GM19043 (cell line): ENCODE measurements around the gene SH3PXD2B.
"Not testable (repeated sequence)": the region's sequence is repeated elsewhere in the genome, so short reads cannot be mapped to it uniquely, and the experiment has no call there.

Experiments used
- ATAC-seq: cut with Tn5 transposase; IDR thresholded peaks from one replicate; pipeline ENCODE4 v1.9.1; 2021; ENCODE audit warnings: low read depth; ENCODE audit not compliant: unreplicated experiment

Gene SH3PXD2B

DNA sequence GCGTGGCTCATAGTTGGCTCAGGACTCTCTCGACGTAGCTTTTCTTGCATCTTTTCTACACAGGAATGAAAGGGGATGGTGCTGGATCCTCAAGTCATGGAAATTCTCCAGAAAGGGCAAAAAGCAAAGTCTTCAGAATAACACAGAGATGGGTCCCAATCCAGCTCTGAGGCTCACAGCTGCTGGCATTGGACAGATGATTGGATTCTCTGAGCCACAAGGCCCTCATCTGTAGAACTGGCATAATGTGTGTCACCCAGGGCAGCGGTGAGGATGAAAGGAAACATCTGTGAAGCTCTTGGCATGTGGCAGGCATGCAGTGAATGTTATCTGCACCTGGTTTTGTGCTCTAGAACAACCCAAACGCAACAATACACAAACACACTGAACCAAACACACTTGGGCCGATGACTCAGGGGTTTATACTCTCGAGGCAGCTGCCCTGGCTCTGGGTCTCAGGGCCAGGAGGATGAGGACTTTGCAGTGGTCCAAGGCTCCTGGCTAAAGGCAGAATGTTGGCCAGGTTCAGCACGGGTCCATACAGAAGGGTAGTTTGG, 106.8 kb downstream of the SH3PXD2B start:
- no peak for ATAC-seq

DNA sequence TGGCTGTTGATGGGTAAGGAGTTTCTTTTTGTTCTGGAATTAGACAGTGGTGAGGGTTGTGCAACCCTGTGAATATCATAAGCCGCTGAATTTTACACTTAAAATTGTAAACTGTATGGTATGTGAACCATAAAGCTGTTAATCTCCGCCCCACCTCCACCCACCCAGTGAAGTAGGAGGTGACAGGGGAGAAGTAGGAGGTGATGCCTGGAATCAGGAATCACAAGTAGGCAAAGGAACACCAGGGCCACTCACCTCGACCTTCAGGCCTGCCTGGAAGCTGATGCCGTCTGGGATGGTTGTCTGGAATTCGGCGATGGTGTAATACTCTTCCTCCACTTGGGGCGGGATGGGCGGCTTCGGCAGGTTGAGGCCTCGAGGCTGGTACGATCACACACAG, 108.4 kb downstream of the SH3PXD2B start:
- no peak for ATAC-seq

DNA sequence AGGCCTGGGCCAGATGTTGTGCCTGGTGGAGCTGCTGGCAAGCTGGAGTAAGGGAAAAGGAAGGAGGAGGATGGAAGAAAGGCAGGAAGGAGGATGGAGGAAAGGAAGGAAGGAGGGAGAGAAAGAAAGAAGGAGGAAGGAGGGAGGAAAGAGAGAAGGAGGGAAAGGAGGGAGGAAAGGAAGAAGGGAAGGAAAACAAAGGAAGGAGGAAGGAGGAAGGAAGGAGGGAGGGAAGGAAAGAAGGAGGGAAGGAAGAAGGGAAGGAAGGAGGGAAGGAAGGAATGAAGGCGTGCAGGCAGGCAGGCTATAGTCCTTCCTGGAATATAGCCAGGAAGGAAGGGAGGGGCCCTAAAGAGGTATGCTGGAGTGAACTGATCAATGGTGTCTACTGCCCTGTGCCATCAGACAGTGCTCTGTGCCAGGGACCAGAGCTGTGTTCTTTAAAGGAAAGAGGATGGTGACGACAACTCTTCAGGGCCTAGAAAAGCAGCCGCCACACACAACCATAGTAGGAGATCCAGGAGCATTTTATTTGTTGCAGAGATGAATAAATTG, 109.4 kb downstream of the SH3PXD2B start:
- ATAC-seq, result no peak

DNA sequence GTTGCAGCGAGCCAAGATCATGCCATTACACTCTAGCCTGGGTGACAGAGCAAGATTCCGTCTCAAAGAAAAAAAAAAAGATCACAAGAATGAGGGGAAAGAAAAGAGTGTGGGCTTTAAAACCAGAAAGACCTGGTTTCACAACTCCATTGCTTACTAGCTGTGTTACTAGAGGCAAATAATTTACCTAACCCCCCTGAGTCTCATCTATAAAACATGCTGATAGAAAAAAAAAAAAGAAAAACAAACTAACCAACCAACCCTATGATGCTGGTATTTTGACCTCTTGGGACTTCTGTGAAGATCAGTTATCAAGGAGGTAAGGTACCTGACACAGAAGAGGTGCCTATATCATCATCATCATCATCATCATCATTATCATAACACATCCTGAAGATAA, 110.6 kb downstream of the SH3PXD2B start:
- ATAC-seq, result no peak

DNA sequence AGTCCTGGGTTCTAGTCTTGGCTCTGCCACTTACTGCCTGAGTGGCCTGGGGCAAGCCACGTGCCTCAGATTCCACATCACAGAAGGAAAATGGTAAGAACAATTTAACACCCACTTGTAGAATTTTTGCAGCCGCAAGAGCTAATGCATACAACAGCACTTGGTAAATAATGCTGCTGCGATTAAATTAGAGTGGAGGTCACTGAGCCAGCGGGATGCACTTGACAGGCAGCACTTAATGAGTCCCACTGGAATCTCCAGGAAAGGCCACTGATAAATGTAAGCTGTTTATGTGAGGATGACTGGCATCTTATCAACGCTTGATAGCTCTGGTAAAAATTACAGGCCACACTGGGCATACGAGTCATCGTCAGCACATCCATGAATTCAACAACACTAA, 111.4 kb downstream of the SH3PXD2B start:
- no peak for ATAC-seq

DNA sequence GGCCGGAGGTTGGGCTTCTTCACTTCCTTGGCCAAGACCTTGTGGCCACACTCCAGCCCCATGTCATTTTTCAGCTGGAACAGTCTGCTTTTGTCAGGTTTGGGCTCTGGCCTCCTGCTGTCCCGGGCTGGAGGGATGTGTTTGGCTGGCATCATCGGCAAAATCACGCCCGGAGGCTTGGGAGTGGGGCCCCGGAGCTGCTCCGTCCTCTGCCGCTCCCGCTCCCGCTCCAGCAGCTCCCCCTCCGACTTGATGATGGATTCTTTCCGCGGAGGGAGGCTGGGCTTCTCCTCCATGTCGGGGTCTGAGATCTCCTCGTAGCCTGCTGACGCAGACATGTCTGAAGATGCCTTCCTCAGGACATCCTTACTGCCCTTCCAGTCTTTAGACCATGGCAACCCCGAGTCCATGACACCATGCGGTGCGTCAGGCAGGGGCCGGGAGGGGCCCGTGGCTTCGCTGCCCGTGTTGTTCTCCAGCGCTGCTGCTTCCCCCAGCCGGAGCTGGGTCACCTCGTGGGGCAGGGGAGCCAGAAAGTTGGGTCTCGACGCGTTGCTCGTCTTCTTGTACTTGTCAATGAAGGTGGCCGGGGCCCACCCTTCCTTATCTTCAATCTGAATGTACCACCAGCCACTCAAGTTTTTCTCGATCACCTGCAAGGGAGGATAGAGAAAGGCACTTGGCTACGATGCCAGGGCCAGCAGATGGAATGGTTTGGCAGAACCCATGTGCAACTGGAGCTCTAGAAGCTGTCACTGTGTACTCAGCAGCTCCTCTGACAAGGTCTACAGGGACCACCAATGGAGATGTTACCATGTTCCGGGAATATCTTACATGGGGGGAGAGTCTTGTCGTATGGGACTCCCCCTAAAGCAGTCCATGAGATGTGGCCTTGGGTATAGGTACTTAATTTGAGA, 114.8 kb downstream of the SH3PXD2B start:
- ATAC-seq, result no peak

- no peak for ATAC-seq
Measured at GRCh38 chr5:172336676-172337285, 117.5 kb downstream of the SH3PXD2B start.

DNA sequence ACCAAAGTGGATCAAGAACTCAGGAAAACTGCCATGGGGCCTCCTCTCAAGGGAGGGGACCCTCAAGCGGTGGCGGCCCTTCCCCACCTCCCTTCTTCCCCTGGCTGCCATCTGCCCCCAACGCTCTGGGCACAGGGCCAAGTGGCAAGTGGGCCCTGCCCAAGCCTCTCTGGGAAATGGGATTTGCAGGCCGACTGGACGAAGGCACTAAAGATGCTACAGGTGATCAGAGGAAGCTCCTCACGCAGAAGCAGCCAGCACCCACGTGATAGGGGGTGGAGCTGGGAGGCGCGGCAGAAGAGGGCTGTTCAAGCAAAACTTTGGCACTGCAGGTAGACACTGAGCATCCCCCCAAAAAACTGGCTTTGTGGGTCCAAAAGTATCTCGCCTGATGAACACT, 118.1 kb downstream of the SH3PXD2B start:
- no peak for ATAC-seq

GRCh38 chr5:172335721-172336120, 118.6 kb downstream of the SH3PXD2B start:
- ATAC-seq, result no peak

- ATAC-seq, result no peak
Measured at GRCh38 chr5:172334641-172335040, 119.7 kb downstream of the SH3PXD2B start.

DNA sequence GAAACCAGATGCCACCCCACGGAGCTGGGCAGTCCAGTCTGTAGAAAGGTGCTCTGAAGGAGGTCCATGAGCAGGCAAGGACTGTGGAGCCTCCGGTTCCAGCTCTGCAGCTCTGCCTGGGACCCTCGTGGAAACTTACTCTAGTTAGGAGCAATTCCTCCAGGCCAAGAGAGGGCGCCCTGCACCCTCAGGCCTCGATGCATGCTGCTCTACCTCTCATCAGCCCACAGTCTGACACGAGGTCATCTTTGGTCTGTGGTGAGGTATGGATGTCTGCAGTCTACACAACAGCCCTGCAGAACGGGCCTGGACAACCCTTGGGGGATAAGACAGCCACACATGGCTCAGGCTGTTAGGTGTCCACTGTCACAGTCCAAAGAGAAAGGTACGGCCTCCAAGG, 120.1 kb downstream of the SH3PXD2B start:
- ATAC-seq, result no peak

GRCh38 chr5:172326901-172327300, 127.4 kb downstream of the SH3PXD2B start:
- ATAC-seq, result not testable (repeated sequence)

GRCh38 chr5:172325452-172325851, 128.9 kb downstream of the SH3PXD2B start:
- no peak for ATAC-seq

GRCh38 chr5:172322028-172322965, 132.0 kb downstream of the SH3PXD2B start:
- ATAC-seq, result peak; percentile 88

DNA sequence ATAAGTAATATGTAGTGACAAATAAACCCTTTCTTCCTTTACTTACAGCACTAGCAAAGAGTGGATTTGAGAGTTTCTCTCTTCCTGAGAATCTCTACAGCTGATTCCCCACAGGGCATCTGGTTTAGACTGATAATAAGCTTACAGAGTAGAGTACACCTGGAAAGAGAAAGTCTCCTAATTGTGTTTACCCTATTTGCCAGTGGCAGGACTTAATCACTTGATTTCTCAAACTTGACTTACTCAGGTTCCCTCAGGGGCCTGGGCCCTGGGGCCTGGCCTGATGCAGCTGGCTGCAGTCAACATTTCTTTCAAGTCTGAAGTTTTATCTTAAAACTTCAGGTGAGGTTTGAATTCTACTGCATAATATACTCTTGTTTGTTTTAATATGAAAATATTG, 132.7 kb downstream of the SH3PXD2B start:
- no peak for ATAC-seq

DNA sequence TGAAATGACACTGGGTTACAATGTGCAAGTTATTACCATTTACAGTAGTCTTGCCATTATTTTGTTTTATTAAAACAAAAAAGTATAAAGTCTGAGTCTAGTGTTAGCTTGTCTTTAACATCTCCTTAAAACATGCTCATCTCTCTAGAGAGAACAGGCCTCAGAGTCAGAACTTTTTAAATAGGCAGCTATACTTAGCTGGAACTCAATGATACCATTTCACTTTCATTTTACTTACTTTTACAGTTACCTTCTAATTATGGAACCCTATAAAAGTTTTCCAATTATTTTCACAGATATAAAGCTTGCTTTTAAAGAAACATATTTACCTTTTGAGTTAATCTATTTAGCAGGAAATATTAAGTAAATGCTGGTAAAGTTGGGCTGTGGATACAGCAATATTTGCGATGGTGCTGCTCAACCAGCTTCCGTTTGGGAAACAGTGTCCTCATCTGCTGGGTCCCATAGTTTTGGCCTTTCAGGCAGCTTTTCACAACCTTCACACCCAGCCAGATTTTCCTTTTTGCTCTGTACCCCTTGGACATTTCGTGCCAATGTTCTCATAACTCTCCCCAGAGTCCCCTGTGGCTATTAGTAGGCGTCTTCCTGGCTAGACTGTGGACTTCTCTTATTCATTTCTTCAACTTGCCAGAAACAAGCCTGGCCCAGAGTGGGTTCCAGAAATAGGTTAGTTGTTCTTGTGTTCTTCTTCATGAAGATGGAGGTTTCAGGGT, 134.4 kb downstream of the SH3PXD2B start:
- no peak for ATAC-seq

GRCh38 chr5:172315587-172316493, 138.5 kb downstream of the SH3PXD2B start:
- ATAC-seq, result no peak

GRCh38 chr5:172313915-172314314, 140.4 kb downstream of the SH3PXD2B start:
- ATAC-seq, result no peak

DNA sequence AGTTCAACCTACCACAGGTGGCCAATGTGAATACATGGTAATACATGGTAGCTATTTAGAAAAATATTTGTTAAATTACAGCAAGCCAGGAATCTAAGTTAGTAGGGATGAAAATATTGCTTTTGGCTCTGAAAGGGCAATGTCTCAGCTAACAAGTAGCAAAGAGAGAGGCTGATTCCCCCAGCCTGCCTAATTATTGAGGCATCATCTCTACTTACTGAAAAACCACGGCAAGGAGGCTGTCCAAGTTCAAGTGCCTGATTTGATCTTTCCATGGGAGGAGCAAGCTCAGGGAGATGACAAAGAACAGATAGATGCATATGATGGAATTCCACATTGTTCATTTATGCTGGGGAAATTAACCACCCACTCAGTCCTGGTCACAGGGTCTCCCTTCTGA, 142.0 kb downstream of the SH3PXD2B start:
- no peak for ATAC-seq
